Testis (tissue), 2 donors: ENCODE results near the gene TSTD1.

Experiments
- CTCF ChIP-seq, 3 experiments: fragments of 450-650 bp in 2 of 3; fragments of 200-600 bp in 1 of 3; sonication (generic) in 1 of 3; IDR thresholded peaks; one replicate each; pipeline ENCODE4 v1.5.1; 2016 to 2019; ENCODE audit warnings: antibody characterized with exemption in 3 of 3, mild to moderate bottlenecking in 2 of 3, moderate library complexity in 1 of 3
- POLR2A ChIP-seq: fragments of 450-650 bp; IDR thresholded peaks from one replicate; pipeline ENCODE4 v1.6.1; 2017; ENCODE audit warnings: antibody characterized with exemption, mild to moderate bottlenecking, moderate library complexity

- no peak for TF ChIP-seq CTCF (IDR thresholded peaks at IDR 0.05)
- TF ChIP-seq POLR2A = no peak
These were observed 34.8 kb upstream of the TSTD1 start for GRCh38 chr1:161073474-161074121.
